GM23338 (cell line): ENCODE data around the gene POLR2F. TPM values are rescaled to one million over a fixed set of nuclear protein-coding genes. Genes with fewer than 3 reads are reported as not detected.

Experiments
- ATAC-seq: fragments of 200-7000 bp; cut with Tn5 transposase; 3 replicates; pipeline ENCODE4 v1.9.1; 2020
- DNase-seq: peaks from one replicate; pipeline ENCODE4 v3.0.0-alpha.2; 2015; ENCODE audit warnings: low spot score
- H2AFZ ChIP-seq: fragments of 200-600 bp; sonication (generic); 2 replicates; pipeline ENCODE4 v1.8.0; 2016; ENCODE audit warnings: antibody characterized with exemption, mild to moderate bottlenecking, moderate library complexity
- H3F3A ChIP-seq: fragments of 200-600 bp; sonication (generic); replicated peaks from 2 replicates; pipeline ENCODE4 v1.8.0; 2017; ENCODE audit warnings: antibody characterized with exemption, mixed run types, low read depth
- H3K27ac ChIP-seq: fragments of 200-600 bp; sonication (generic); 2 replicates; pipeline ENCODE4 v1.6.1; 2016; ENCODE audit warnings: low read depth
- H3K27me3 ChIP-seq: fragments of 200-600 bp; sonication (generic); 2 replicates; pipeline ENCODE4 v1.8.0; 2016; ENCODE audit warnings: mild to moderate bottlenecking, mixed run types, moderate library complexity; ENCODE audit not compliant: insufficient read depth
- H3K36me3 ChIP-seq: fragments of 200-600 bp; sonication (generic); 2 replicates; pipeline ENCODE4 v1.8.0; 2016; ENCODE audit warnings: mild to moderate bottlenecking; ENCODE audit not compliant: insufficient read depth
- H3K4me1 ChIP-seq: fragments of 200-600 bp; sonication (generic); 2 replicates; pipeline ENCODE4 v1.8.0; 2016; ENCODE audit warnings: mild to moderate bottlenecking, moderate library complexity; ENCODE audit not compliant: insufficient read depth
- H3K4me2 ChIP-seq: fragments of 200-600 bp; sonication (generic); 2 replicates; pipeline ENCODE4 v1.7.1; 2017; ENCODE audit warnings: mixed run types
- H3K4me3 ChIP-seq: fragments of 200-600 bp; sonication (generic); 2 replicates; pipeline ENCODE4 v1.6.1; 2016; ENCODE audit warnings: mixed run types
- H3K79me2 ChIP-seq: fragments of 200-600 bp; sonication (generic); replicated peaks from 2 replicates; pipeline ENCODE4 v1.8.0; 2017; ENCODE audit warnings: mild to moderate bottlenecking; ENCODE audit not compliant: insufficient read depth
- H3K9me2 ChIP-seq: fragments of 200-600 bp; sonication (generic); 2 replicates; pipeline ENCODE4 v1.8.0; 2017; ENCODE audit not compliant: insufficient read depth
- H4K20me1 ChIP-seq: fragments of 200-600 bp; sonication (generic); replicated peaks from 2 replicates; pipeline ENCODE4 v1.8.0; 2017; ENCODE audit warnings: mild to moderate bottlenecking; ENCODE audit not compliant: insufficient read depth
- H3K27ac Mint-ChIP-seq: 2 replicates; pipeline ENCODE4 v1.8.0; 2020; ENCODE audit warnings: inconsistent platforms, mild to moderate bottlenecking, moderate library complexity, mixed read lengths
- H3K27me3 Mint-ChIP-seq: 3 replicates; pipeline ENCODE4 v1.8.0; 2022; ENCODE audit warnings: low read depth, mild to moderate bottlenecking, moderate library complexity, mixed read lengths, inconsistent platforms; ENCODE audit not compliant: insufficient read depth, poor library complexity
- H3K36me3 Mint-ChIP-seq: 3 replicates; pipeline ENCODE4 v1.8.0; 2021; ENCODE audit warnings: low read depth, mild to moderate bottlenecking, inconsistent platforms, moderate library complexity, mixed read lengths
- H3K4me1 Mint-ChIP-seq: 3 replicates; pipeline ENCODE4 v1.8.0; 2020; ENCODE audit warnings: mild to moderate bottlenecking, inconsistent platforms, mixed read lengths
- H3K4me3 Mint-ChIP-seq: 3 replicates; pipeline ENCODE4 v1.8.0; 2021; ENCODE audit warnings: moderate library complexity, mild to moderate bottlenecking, inconsistent platforms, mixed read lengths
- H3K9me3 Mint-ChIP-seq: 3 replicates; pipeline ENCODE4 v1.8.0; 2020; ENCODE audit warnings: moderate library complexity, mild to moderate bottlenecking, inconsistent platforms, mixed read lengths
- CREB1 ChIP-seq: fragments of 250-450 bp; sonication (Bioruptor Pico); IDR thresholded peaks from 2 replicates; pipeline ENCODE4 v1.5.0; 2020; ENCODE audit warnings: low read depth, mild to moderate bottlenecking, moderate library complexity
- EZH2 ChIP-seq: fragments of 200-600 bp; sonication (generic); IDR thresholded peaks from one replicate; pipeline ENCODE4 v1.8.0; 2017; ENCODE audit warnings: antibody characterized with exemption, mild to moderate bottlenecking, low read depth; ENCODE audit not compliant: unreplicated experiment
- EZH2phosphoT487 ChIP-seq: fragments of 200-600 bp; sonication (generic); IDR thresholded peaks from one replicate; pipeline ENCODE4 v1.8.1; 2018; ENCODE audit warnings: antibody characterized with exemption; ENCODE audit not compliant: unreplicated experiment
- JUNB ChIP-seq: IDR thresholded peaks from one replicate; pipeline ENCODE4 v1.6.1; 2016; ENCODE audit warnings: antibody characterized with exemption; ENCODE audit not compliant: unreplicated experiment
- NANOG ChIP-seq: IDR thresholded peaks from 2 replicates; pipeline ENCODE4 v1.6.1; 2016; ENCODE audit warnings: antibody characterized with exemption, borderline replicate concordance
- POLR2AphosphoS5 ChIP-seq: IDR thresholded peaks from 2 replicates; pipeline ENCODE4 v1.6.1; 2016; ENCODE audit warnings: antibody characterized with exemption, low read depth
- STAT1 ChIP-seq: IDR thresholded peaks from one replicate; pipeline ENCODE4 v1.6.1; 2016; ENCODE audit warnings: antibody characterized with exemption; ENCODE audit not compliant: unreplicated experiment
- ZNF114 ChIP-seq: fragments of 250-450 bp; sonication (Bioruptor Pico); IDR thresholded peaks from 2 replicates; pipeline ENCODE4 v1.5.0; 2020; ENCODE audit warnings: mild to moderate bottlenecking, moderate library complexity
- ZNF331 ChIP-seq: fragments of 250-450 bp; sonication (Bioruptor Pico); IDR thresholded peaks from 2 replicates; pipeline ENCODE4 v1.5.0; 2020; ENCODE audit warnings: low read depth, mild to moderate bottlenecking, moderate library complexity
- polyA plus RNA-seq: library from polyadenylated mRNA; unstranded; fragments of >200 nt; fragmentation: Nextera tagmentation; extraction: Ambion mirVana; gene quantifications from 2 replicates; pipeline ENCODE4 v1.2.1, GENCODE V29; 2016
- total RNA-seq: library from RNA; depleted of rRNA; stranded (reverse); fragments of >200 nt; shearing (Covaris generic); gene quantifications from 2 replicates; pipeline ENCODE4 v1.2.3, GENCODE V29; 2014
- TF ChIP-seq, protein P1 (sequence below): IDR thresholded peaks from 2 replicates; pipeline ENCODE4 v1.6.1; 2016; ENCODE audit warnings: antibody characterized with exemption
- TF ChIP-seq, protein P2 (sequence below): fragments of 250-450 bp; sonication (Bioruptor Pico); IDR thresholded peaks from 2 replicates; pipeline ENCODE4 v1.5.0; 2020; ENCODE audit warnings: mild to moderate bottlenecking, moderate library complexity
- TF ChIP-seq, protein P3 (sequence below), 2 experiments: fragments of 200-600 bp in 1 of 2; sonication (generic) in 1 of 2; conservative IDR thresholded peaks; 2 replicates each; pipeline versions ENCODE4 v1.5.1 to v1.6.1; 2016 to 2017; ENCODE audit warnings: antibody characterized with exemption in 2 of 2, low read depth in 2 of 2, mild to moderate bottlenecking in 2 of 2, moderate library complexity in 1 of 2
- TF ChIP-seq, protein P4 (sequence below): IDR thresholded peaks from one replicate; pipeline ENCODE4 v1.6.1; 2018; ENCODE audit warnings: antibody characterized with exemption; ENCODE audit not compliant: unreplicated experiment

Gene POLR2F
- total and polyA plus RNA-seq, 2 experiments from 2014 or later = 144 to 429 TPM

DNA sequence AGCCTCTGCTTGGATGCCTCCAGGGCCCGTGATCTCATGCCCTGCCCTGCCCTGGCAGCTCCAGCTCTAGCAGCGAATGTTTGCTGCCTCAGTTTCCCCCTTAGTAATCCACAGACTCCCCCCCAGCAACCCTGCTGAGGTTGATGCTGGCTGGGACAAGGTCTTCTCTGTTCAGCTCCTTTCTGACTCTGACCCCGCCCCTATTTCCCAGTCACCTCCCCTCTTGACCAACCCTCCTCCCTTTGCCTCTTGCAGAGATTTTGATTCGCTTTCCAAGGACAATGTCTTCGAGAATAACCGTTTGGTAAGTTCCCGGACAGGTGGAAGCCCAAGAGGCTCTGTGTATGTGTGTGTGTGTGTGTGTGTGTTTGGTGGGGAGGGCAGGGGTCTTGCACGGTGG is 41.8 kb upstream of the POLR2F start:
- peak overlapping the region; percentile 62; the same call in 1 of the 2 replicates for H3K4me2 ChIP-seq
- no peak overlapping the region for H2AFZ ChIP-seq
- Mint-ChIP-seq H3K9me3 (no peaks in the 10 kb centered on the region; the same call in 2 of the 3 replicates), H3K27me3 (peaks cover 8% of the 10 kb centered on the region), H3K4me1 (peaks cover 35% of the 10 kb centered on the region), H3K27ac (peak overlapping the region; percentile 82), H3K36me3 (peaks cover 15% of the 10 kb centered on the region), H3K4me3 (no peak overlapping the region)
- no peak overlapping the region for H3K4me3 ChIP-seq
- peak; percentile 46 for DNase-seq
- TF ChIP-seq, protein P1, sequence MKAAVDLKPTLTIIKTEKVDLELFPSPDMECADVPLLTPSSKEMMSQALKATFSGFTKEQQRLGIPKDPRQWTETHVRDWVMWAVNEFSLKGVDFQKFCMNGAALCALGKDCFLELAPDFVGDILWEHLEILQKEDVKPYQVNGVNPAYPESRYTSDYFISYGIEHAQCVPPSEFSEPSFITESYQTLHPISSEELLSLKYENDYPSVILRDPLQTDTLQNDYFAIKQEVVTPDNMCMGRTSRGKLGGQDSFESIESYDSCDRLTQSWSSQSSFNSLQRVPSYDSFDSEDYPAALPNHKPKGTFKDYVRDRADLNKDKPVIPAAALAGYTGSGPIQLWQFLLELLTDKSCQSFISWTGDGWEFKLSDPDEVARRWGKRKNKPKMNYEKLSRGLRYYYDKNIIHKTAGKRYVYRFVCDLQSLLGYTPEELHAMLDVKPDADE = no peak
- TF ChIP-seq CREB1 (CRISPR knock-in tag) (no peak), POLR2AphosphoS5 (no peak), ZNF331 (CRISPR knock-in tag) (no peak), EZH2phosphoT487 (no peak), STAT1 (no peak), NANOG (no peak), ZNF114 (CRISPR knock-in tag) (no peak), JUNB (no peak), EZH2 (no peak)
- TF ChIP-seq, protein P2, sequence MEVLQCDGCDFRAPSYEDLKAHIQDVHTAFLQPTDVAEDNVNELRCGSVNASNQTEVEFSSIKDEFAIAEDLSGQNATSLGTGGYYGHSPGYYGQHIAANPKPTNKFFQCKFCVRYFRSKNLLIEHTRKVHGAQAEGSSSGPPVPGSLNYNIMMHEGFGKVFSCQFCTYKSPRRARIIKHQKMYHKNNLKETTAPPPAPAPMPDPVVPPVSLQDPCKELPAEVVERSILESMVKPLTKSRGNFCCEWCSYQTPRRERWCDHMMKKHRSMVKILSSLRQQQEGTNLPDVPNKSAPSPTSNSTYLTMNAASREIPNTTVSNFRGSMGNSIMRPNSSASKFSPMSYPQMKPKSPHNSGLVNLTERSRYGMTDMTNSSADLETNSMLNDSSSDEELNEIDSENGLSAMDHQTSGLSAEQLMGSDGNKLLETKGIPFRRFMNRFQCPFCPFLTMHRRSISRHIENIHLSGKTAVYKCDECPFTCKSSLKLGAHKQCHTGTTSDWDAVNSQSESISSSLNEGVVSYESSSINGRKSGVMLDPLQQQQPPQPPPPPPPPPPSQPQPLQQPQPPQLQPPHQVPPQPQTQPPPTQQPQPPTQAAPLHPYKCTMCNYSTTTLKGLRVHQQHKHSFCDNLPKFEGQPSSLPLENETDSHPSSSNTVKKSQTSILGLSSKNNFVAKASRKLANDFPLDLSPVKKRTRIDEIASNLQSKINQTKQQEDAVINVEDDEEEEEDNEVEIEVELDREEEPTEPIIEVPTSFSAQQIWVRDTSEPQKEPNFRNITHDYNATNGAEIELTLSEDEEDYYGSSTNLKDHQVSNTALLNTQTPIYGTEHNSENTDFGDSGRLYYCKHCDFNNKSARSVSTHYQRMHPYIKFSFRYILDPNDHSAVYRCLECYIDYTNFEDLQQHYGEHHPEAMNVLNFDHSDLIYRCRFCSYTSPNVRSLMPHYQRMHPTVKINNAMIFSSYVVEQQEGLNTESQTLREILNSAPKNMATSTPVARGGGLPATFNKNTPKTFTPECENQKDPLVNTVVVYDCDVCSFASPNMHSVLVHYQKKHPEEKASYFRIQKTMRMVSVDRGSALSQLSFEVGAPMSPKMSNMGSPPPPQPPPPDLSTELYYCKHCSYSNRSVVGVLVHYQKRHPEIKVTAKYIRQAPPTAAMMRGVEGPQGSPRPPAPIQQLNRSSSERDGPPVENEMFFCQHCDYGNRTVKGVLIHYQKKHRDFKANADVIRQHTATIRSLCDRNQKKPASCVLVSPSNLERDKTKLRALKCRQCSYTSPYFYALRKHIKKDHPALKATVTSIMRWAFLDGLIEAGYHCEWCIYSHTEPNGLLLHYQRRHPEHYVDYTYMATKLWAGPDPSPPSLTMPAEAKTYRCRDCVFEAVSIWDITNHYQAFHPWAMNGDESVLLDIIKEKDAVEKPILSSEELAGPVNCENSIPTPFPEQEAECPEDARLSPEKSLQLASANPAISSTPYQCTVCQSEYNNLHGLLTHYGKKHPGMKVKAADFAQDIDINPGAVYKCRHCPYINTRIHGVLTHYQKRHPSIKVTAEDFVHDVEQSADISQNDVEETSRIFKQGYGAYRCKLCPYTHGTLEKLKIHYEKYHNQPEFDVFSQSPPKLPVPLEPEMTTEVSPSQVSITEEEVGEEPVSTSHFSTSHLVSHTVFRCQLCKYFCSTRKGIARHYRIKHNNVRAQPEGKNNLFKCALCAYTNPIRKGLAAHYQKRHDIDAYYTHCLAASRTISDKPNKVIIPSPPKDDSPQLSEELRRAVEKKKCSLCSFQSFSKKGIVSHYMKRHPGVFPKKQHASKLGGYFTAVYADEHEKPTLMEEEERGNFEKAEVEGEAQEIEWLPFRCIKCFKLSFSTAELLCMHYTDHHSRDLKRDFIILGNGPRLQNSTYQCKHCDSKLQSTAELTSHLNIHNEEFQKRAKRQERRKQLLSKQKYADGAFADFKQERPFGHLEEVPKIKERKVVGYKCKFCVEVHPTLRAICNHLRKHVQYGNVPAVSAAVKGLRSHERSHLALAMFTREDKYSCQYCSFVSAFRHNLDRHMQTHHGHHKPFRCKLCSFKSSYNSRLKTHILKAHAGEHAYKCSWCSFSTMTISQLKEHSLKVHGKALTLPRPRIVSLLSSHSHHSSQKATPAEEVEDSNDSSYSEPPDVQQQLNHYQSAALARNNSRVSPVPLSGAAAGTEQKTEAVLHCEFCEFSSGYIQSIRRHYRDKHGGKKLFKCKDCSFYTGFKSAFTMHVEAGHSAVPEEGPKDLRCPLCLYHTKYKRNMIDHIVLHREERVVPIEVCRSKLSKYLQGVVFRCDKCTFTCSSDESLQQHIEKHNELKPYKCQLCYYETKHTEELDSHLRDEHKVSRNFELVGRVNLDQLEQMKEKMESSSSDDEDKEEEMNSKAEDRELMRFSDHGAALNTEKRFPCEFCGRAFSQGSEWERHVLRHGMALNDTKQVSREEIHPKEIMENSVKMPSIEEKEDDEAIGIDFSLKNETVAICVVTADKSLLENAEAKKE = no peak
- TF ChIP-seq, protein P3, sequence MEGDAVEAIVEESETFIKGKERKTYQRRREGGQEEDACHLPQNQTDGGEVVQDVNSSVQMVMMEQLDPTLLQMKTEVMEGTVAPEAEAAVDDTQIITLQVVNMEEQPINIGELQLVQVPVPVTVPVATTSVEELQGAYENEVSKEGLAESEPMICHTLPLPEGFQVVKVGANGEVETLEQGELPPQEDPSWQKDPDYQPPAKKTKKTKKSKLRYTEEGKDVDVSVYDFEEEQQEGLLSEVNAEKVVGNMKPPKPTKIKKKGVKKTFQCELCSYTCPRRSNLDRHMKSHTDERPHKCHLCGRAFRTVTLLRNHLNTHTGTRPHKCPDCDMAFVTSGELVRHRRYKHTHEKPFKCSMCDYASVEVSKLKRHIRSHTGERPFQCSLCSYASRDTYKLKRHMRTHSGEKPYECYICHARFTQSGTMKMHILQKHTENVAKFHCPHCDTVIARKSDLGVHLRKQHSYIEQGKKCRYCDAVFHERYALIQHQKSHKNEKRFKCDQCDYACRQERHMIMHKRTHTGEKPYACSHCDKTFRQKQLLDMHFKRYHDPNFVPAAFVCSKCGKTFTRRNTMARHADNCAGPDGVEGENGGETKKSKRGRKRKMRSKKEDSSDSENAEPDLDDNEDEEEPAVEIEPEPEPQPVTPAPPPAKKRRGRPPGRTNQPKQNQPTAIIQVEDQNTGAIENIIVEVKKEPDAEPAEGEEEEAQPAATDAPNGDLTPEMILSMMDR (conservative IDR thresholded peaks at IDR 0.05; ENCODE audit: low read depth in 2 of 2) = no peak
- TF ChIP-seq, protein P4, sequence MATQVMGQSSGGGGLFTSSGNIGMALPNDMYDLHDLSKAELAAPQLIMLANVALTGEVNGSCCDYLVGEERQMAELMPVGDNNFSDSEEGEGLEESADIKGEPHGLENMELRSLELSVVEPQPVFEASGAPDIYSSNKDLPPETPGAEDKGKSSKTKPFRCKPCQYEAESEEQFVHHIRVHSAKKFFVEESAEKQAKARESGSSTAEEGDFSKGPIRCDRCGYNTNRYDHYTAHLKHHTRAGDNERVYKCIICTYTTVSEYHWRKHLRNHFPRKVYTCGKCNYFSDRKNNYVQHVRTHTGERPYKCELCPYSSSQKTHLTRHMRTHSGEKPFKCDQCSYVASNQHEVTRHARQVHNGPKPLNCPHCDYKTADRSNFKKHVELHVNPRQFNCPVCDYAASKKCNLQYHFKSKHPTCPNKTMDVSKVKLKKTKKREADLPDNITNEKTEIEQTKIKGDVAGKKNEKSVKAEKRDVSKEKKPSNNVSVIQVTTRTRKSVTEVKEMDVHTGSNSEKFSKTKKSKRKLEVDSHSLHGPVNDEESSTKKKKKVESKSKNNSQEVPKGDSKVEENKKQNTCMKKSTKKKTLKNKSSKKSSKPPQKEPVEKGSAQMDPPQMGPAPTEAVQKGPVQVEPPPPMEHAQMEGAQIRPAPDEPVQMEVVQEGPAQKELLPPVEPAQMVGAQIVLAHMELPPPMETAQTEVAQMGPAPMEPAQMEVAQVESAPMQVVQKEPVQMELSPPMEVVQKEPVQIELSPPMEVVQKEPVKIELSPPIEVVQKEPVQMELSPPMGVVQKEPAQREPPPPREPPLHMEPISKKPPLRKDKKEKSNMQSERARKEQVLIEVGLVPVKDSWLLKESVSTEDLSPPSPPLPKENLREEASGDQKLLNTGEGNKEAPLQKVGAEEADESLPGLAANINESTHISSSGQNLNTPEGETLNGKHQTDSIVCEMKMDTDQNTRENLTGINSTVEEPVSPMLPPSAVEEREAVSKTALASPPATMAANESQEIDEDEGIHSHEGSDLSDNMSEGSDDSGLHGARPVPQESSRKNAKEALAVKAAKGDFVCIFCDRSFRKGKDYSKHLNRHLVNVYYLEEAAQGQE = no peak
- H4K20me1 ChIP-seq = no peaks in the 10 kb centered on the region; the same call in 1 of the 2 replicates
- no peaks in the 10 kb centered on the region for H3K27me3 ChIP-seq
- H3K27ac ChIP-seq = peak overlapping the region; percentile 45; the same call in 1 of the 2 replicates
- peaks cover 16% of the 10 kb centered on the region for H3K4me1 ChIP-seq
- peak; percentile 41 for ATAC-seq
- H3K9me2 ChIP-seq = no peaks in the 10 kb centered on the region
- H3F3A ChIP-seq = peaks cover 11% of the 10 kb centered on the region
- H3K36me3 ChIP-seq = no peaks in the 10 kb centered on the region
- H3K79me2 ChIP-seq = no peaks in the 10 kb centered on the region; the same call in 1 of the 2 replicates
